Heart right ventricle (tissue), 16 donors: ENCODE measurements around the gene ADH7. TPM values are rescaled to one million over a fixed set of nuclear protein-coding genes. Genes with fewer than 3 reads are reported as not detected.

Experiments used
- ATAC-seq, 8 donors: fragments of 200-7000 bp; cut with Tn5 transposase; one replicate each; pipeline ENCODE4 v1.9.1; 2020; ENCODE audit warnings: mild to moderate bottlenecking in 8 of 8, moderate library complexity in 8 of 8, moderate number of reproducible peaks in 1 of 8
- DNase-seq, 2 donors: peaks; one replicate each; pipeline ENCODE4 v3.0.0-alpha.2; 2020
- H3K27ac ChIP-seq, 10 donors: fragments of 200-600 bp; sonication (generic) in 2 of 10; one replicate each; pipeline versions ENCODE4 v1.5.0 to v1.8.0; 2020 to 2022; ENCODE audit warnings: mild to moderate bottlenecking in 3 of 10
- H3K27me3 ChIP-seq, 7 donors: fragments of 200-600 bp; one replicate each; pipeline ENCODE4 v1.8.0; 2021 to 2022; ENCODE audit warnings: mild to moderate bottlenecking in 2 of 7
- H3K36me3 ChIP-seq, 9 donors: fragments of 200-600 bp; sonication (generic) in 1 of 9; one replicate each; pipeline versions ENCODE4 v1.5.0 to v1.8.0; 2020 to 2022; ENCODE audit warnings: mild to moderate bottlenecking in 2 of 9
- H3K4me1 ChIP-seq, 9 donors: fragments of 200-600 bp; sonication (generic) in 1 of 9; one replicate each; pipeline versions ENCODE4 v1.5.0 to v1.8.0; 2020 to 2022; ENCODE audit warnings: mild to moderate bottlenecking in 4 of 9
- H3K4me3 ChIP-seq, 10 donors: fragments of 200-600 bp; sonication (generic) in 2 of 10; one replicate each; pipeline versions ENCODE4 v1.5.0 to v1.8.0; 2020 to 2022; ENCODE audit warnings: mild to moderate bottlenecking in 7 of 10, moderate library complexity in 2 of 10
- H3K9me3 ChIP-seq, 11 donors: fragments of 200-600 bp in 10 of 11; sonication (generic) in 2 of 11; one replicate each; pipeline versions ENCODE4 v1.5.0 to v1.8.0; 2013 to 2022; ENCODE audit warnings: mild to moderate bottlenecking in 2 of 11, control low read depth in 1 of 11, moderate library complexity in 1 of 11
- WGBS, 2 donors: extraction: QIAGEN DNeasy Blood & Tissue Kit; methylation state at CpG; one replicate each; pipeline ENCODE4 v1.1.7; 2013; ENCODE audit warnings: inconsistent platforms in 1 of 2; 5-methylcytosine and 5-hydroxymethylcytosine counted together
- intact Hi-C, 10 donors: fragments of 100-400 bp; cut with DNase I; formaldehyde crosslinking; loops; one replicate each; pipeline versions ENCODE4 v1.11.1 to v1.14.2; 2022
- polyA plus RNA-seq, 2 donors: library from polyadenylated mRNA; stranded (reverse); fragments of 200-250 nt; gene quantifications; one replicate each; pipeline ENCODE4 v1.2.3, GENCODE V29; 2013
- total RNA-seq, 10 donors: library from RNA; stranded (reverse); fragmentation: NEBNext Ultra II Directional in 3 of 10; extraction: Animal tissue kit (Norgen Biotek cat#: 25700) in 3 of 10; gene quantifications; one replicate each; pipeline versions ENCODE4 v1.2.1 to v1.2.4, GENCODE V29; 2021 to 2023
- TF ChIP-seq, protein P1 (sequence below), 9 donors: fragments of 200-600 bp; sonication (generic) in 2 of 9; IDR thresholded peaks; one replicate each; pipeline versions ENCODE4 v1.5.0 to v1.8.0; 2021 to 2022; ENCODE audit warnings: antibody characterized with exemption in 9 of 9, mild to moderate bottlenecking in 5 of 9, moderate library complexity in 1 of 9
- donor health status: Arrhythmogenic right ventricular cardiomyopathy.
- donor health status: ischemic (EF 13 %, LVEDD 7.1; RV severe dilation, severe dysfunction).
- donor health status: healthy with polysubstance abuse.
- donor health status: DM: no; HTN: yes; CAD: no.
- donor health status: DM: no; HTN: no; CAD: no.
- donor health status: ischemic (EF 25% LVEDD 6.9; RV normal size, moderate dysfunction).
- donor health status: ischemic (EF 25% LVEDD 5.7; RV mildly dilated, moderate dysfunction).
- donor health status: healthy.
- donor health status: DM: yes; HTN: yes; CAD: no.
- donor health status: Ischemic cardiomyopathy.
- donor health status: ischemic (EF 35%, LVEDD 5.7; RV mildly dilated, moderate dysfunction).
- donor health status: nonischemic (EF 11% LVEDD 7.7; RV severe dilation, severe dysfunction).
- donor health status: DM: yes; HTN: yes; CAD: no.
- donor health status: PGD.
- donor health status: ischemic (EF 29% LVEDD 5.4; RV normal size, mild dysfunction).
- donor health status: nonischemic (EF 23%, LVEDD 6.1; RV moderate dilation, normal function).

Gene ADH7
- total and polyA plus RNA-seq, 12 donors, result 0.04 TPM; not detected in 11

DNA sequence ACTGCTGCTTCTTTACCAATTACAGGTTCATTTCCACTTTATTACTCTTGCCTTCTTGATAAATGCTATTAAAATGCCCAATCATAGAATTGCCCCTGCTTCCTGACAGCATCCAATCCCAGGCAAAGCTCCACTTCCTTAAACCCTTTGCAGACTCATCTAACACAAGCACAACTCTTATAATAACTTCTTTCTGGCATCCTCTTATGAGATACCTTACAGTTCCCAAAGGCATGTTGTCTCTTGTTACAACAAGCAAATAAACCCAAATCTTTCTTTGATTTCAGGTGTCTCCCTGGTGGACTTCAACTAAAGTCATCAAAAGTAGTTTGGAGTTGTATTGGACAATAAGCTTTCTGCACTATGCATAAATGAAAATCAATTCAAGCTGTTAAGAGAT is 22.5 kb upstream of the ADH7 start:
- Histone ChIP-seq H3K27me3 (peaks cover 0 to 10% (median 0%) of the 10 kb centered on the region in 7 donors), H3K4me3 (no peak overlapping the region), H3K27ac (no peak overlapping the region), H3K4me1 (no peaks in the 10 kb centered on the region), H3K36me3 (no peaks in the 10 kb centered on the region), H3K9me3 (peaks cover 0 to 8% (median 0%) of the 10 kb centered on the region in 11 donors)
- no peak for ATAC-seq
- TF ChIP-seq, protein P1, sequence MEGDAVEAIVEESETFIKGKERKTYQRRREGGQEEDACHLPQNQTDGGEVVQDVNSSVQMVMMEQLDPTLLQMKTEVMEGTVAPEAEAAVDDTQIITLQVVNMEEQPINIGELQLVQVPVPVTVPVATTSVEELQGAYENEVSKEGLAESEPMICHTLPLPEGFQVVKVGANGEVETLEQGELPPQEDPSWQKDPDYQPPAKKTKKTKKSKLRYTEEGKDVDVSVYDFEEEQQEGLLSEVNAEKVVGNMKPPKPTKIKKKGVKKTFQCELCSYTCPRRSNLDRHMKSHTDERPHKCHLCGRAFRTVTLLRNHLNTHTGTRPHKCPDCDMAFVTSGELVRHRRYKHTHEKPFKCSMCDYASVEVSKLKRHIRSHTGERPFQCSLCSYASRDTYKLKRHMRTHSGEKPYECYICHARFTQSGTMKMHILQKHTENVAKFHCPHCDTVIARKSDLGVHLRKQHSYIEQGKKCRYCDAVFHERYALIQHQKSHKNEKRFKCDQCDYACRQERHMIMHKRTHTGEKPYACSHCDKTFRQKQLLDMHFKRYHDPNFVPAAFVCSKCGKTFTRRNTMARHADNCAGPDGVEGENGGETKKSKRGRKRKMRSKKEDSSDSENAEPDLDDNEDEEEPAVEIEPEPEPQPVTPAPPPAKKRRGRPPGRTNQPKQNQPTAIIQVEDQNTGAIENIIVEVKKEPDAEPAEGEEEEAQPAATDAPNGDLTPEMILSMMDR (IDR thresholded peaks at IDR 0.05), result no peak
- intact Hi-C loops, result no loop called here
- no peak for DNase-seq

DNA sequence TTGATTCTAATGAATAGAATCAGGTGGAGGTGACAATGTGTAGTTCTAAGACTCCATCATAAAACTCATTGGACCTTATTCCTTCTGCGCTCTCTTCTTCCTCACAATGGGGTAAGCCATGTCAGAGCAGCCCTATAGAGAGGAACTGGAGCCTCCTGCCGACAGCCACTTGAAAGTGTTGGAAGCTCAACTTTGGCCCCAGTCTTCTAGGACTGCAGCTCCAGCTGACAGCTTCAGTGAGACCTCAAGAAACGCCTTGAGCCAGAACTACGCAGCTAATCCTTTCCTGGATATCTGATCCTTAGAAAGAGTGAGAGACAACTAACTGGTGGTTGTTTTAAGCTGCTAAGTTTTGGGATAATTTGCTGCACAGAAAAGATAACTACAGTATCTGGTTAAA is 22.1 kb upstream of the ADH7 start:
- H3K4me1 ChIP-seq, result no peaks in the 10 kb centered on the region
- H3K27ac ChIP-seq, result no peak overlapping the region
- ATAC-seq (no peak), DNase-seq (no peak)
- no peaks in the 10 kb centered on the region for H3K36me3 ChIP-seq
- TF ChIP-seq, protein P1 (IDR thresholded peaks at IDR 0.05), result no peak
- intact Hi-C loops, result no loop called here
- H3K4me3 ChIP-seq, result no peak overlapping the region
- H3K27me3 ChIP-seq, result peaks cover 0 to 10% (median 0%) of the 10 kb centered on the region in 7 donors
- 43 to 54% methylated on average over 4 of the region's 4 CpGs for WGBS, 2 donors
- H3K9me3 ChIP-seq, result peaks cover 0 to 12% (median under 1%) of the 10 kb centered on the region in 11 donors

DNA sequence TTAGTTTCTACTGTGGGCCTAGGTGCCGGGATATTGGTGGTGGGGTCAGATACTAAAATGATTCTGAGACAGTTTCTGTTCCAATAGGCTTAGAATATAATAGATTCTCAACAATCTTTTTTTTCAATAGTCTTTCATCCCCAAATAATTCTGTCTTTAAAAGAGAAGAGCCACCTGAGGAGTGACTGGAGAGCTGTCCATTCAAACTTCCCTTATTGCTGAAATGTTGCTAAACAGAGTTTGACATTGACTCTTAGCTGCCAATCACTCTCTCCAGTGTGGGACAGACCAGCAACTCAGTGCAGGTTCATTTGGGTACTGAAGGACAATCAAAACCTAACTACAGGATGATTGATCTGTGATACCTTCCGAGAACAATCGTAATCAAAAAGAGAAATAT is 12.4 kb upstream of the ADH7 start:
- TF ChIP-seq, protein P1 (IDR thresholded peaks at IDR 0.05), result no peak
- H3K27me3 ChIP-seq, result no peaks in the 10 kb centered on the region
- H3K9me3 ChIP-seq, result peaks cover 0 to 32% (median 6%) of the 10 kb centered on the region in 11 donors
- H3K27ac ChIP-seq, result no peak overlapping the region
- no peaks in the 10 kb centered on the region for H3K36me3 ChIP-seq
- ATAC-seq (no peak), DNase-seq (no peak)
- intact Hi-C loops, result no loop called here
- H3K4me3 ChIP-seq, result no peak overlapping the region
- WGBS, 2 donors, result 95 to 96% methylated on average over 3 of the region's 3 CpGs
- no peaks in the 10 kb centered on the region for H3K4me1 ChIP-seq

DNA sequence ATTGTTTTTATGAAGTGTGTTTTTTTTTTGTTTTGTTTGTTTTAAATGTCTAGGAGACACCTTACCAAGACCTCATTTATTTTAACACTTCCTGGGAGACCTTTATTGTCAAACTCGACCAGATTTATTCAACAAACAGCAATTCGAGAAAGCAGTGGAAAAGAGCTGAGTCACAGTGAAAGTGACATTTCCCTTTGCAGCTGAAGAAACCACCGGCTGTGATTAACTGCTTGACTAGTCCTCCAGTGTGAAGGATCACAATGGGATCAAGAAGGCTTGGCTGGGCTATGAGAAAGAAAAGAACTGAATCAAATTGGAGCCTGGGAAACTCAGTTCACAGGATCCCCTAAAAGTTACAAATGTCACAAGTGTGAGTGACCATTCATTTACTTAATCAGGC is 11.9 kb upstream of the ADH7 start:
- Histone ChIP-seq H3K9me3 (peaks cover 0 to 28% (median 3%) of the 10 kb centered on the region in 11 donors), H3K4me1 (no peaks in the 10 kb centered on the region), H3K4me3 (no peak overlapping the region), H3K27me3 (no peaks in the 10 kb centered on the region), H3K36me3 (no peaks in the 10 kb centered on the region), H3K27ac (no peak overlapping the region)
- ATAC-seq (no peak), DNase-seq (no peak)
- 28 to 40% methylated on average over 3 of the region's 3 CpGs for WGBS, 2 donors
- intact Hi-C loops, result no loop called here
- TF ChIP-seq, protein P1 (IDR thresholded peaks at IDR 0.05), result no peak
